Measurements from ENCODE around the gene HSD11B1L.

The HSD11B1L gene

GRCh38 chr19:5718579-5719273 is 37.9 kb downstream of the HSD11B1L start (continued):
- TF ChIP-seq, protein P1, sequence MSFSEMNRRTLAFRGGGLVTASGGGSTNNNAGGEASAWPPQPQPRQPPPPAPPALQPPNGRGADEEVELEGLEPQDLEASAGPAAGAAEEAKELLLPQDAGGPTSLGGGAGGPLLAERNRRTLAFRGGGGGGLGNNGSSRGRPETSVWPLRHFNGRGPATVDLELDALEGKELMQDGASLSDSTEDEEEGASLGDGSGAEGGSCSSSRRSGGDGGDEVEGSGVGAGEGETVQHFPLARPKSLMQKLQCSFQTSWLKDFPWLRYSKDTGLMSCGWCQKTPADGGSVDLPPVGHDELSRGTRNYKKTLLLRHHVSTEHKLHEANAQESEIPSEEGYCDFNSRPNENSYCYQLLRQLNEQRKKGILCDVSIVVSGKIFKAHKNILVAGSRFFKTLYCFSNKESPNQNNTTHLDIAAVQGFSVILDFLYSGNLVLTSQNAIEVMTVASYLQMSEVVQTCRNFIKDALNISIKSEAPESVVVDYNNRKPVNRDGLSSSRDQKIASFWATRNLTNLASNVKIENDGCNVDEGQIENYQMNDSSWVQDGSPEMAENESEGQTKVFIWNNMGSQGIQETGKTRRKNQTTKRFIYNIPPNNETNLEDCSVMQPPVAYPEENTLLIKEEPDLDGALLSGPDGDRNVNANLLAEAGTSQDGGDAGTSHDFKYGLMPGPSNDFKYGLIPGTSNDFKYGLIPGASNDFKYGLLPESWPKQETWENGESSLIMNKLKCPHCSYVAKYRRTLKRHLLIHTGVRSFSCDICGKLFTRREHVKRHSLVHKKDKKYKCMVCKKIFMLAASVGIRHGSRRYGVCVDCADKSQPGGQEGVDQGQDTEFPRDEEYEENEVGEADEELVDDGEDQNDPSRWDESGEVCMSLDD (tag by site-specific recombination; IDR thresholded peaks at IDR 0.05) = peak; percentile 65; the same call in 1 of the 2 replicates
- no peak for TF ChIP-seq ZNF350 (tag by site-specific recombination; IDR thresholded peaks at IDR 0.05)
- TF ChIP-seq ZNF354C (tag by site-specific recombination; IDR thresholded peaks at IDR 0.05; ENCODE audit: borderline replicate concordance, low read depth) = no peak
- TF ChIP-seq ZFP69B (tag by site-specific recombination; IDR thresholded peaks at IDR 0.05) = peak; percentile 63; the same call in 1 of the 2 replicates
- TF ChIP-seq ZNF776 (tag by site-specific recombination; IDR thresholded peaks at IDR 0.05; ENCODE audit: borderline replicate concordance) = no peak
- TF ChIP-seq, protein P2, sequence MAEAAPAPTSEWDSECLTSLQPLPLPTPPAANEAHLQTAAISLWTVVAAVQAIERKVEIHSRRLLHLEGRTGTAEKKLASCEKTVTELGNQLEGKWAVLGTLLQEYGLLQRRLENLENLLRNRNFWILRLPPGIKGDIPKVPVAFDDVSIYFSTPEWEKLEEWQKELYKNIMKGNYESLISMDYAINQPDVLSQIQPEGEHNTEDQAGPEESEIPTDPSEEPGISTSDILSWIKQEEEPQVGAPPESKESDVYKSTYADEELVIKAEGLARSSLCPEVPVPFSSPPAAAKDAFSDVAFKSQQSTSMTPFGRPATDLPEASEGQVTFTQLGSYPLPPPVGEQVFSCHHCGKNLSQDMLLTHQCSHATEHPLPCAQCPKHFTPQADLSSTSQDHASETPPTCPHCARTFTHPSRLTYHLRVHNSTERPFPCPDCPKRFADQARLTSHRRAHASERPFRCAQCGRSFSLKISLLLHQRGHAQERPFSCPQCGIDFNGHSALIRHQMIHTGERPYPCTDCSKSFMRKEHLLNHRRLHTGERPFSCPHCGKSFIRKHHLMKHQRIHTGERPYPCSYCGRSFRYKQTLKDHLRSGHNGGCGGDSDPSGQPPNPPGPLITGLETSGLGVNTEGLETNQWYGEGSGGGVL (tag by site-specific recombination; IDR thresholded peaks at IDR 0.05) = peak; percentile 96
- peak; percentile 87 for TF ChIP-seq SP7 (tag by site-specific recombination; IDR thresholded peaks at IDR 0.05)
- no peak for TF ChIP-seq ZSCAN23 (tag by site-specific recombination; IDR thresholded peaks at IDR 0.05)
- no peak for TF ChIP-seq SETDB1 (IDR thresholded peaks at IDR 0.05; ENCODE audit: insufficient read length, low read length)
- no peak for TF ChIP-seq ZNF266 (tag by site-specific recombination; IDR thresholded peaks at IDR 0.05; ENCODE audit: low read depth)
- TF ChIP-seq ZNF146 (tag by site-specific recombination; IDR thresholded peaks at IDR 0.05) = no peak
- TF ChIP-seq PRDM10 (tag by site-specific recombination; IDR thresholded peaks at IDR 0.05) = 0 out of 2 replicates have a peak, but pooled peaks have one; percentile 1
- TF ChIP-seq ZNF518A (tag by site-specific recombination; conservative IDR thresholded peaks at IDR 0.05; ENCODE audit: low read depth) = 0 out of 2 replicates have a peak, but pooled peaks have one; percentile 29
- TF ChIP-seq ZNF449 (tag by site-specific recombination; IDR thresholded peaks at IDR 0.05) = no peak
- no peak for TF ChIP-seq ZBTB7A (tag by site-specific recombination; IDR thresholded peaks at IDR 0.05; ENCODE audit: low read depth)
- peak; percentile 75 for TF ChIP-seq KLF16 (tag by site-specific recombination; IDR thresholded peaks at IDR 0.05)
- TF ChIP-seq ZNF2 (tag by site-specific recombination; IDR thresholded peaks at IDR 0.05) = peak; percentile 19; the same call in 1 of the 2 replicates
- no peak; the same call in 1 of the 2 replicates for TF ChIP-seq ZNF184 (tag by site-specific recombination; IDR thresholded peaks at IDR 0.05)
- no peak for TF ChIP-seq ZFP3 (tag by site-specific recombination; IDR thresholded peaks at IDR 0.05; ENCODE audit: low read depth)
- TF ChIP-seq, protein P3, sequence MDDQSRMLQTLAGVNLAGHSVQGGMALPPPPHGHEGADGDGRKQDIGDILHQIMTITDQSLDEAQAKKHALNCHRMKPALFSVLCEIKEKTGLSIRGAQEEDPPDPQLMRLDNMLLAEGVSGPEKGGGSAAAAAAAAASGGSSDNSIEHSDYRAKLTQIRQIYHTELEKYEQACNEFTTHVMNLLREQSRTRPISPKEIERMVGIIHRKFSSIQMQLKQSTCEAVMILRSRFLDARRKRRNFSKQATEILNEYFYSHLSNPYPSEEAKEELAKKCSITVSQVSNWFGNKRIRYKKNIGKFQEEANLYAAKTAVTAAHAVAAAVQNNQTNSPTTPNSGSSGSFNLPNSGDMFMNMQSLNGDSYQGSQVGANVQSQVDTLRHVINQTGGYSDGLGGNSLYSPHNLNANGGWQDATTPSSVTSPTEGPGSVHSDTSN (CRISPR knock-in tag; IDR thresholded peaks at IDR 0.05) = no peak
- no peak for TF ChIP-seq ZNF223 (tag by site-specific recombination; IDR thresholded peaks at IDR 0.05)
